DND-41 (cell line): ENCODE measurements around the gene THBD.

Experiments
- ATAC-seq: fragments of 200-7000 bp; cut with Tn5 transposase; 3 replicates; pipeline ENCODE4 v1.9.1; 2021; ENCODE audit warnings: low read depth; ENCODE audit not compliant: insufficient read depth
- DNase-seq: peaks from one replicate; pipeline ENCODE4 v3.0.0-alpha.2; 2020
- H2AFZ ChIP-seq: 2 replicates; pipeline ENCODE4 v1.6.0; 2012; ENCODE audit warnings: low read depth, low read length
- H3K27ac ChIP-seq: 2 replicates; pipeline ENCODE4 v1.5.1; 2012; ENCODE audit warnings: low read length, inconsistent platforms
- H3K27me3 ChIP-seq: fragments of 200-600 bp; sonication (generic); 2 replicates; pipeline ENCODE4 v1.6.0; 2012; ENCODE audit warnings: low read length, mild to moderate bottlenecking, inconsistent platforms; ENCODE audit not compliant: insufficient read depth, poor library complexity
- H3K36me3 ChIP-seq: 2 replicates; pipeline ENCODE4 v1.5.1; 2012; ENCODE audit warnings: low read length, inconsistent platforms; ENCODE audit not compliant: insufficient read depth
- H3K4me1 ChIP-seq: 2 replicates; pipeline ENCODE4 v1.5.1; 2012; ENCODE audit warnings: mild to moderate bottlenecking, low read length; ENCODE audit not compliant: insufficient read depth
- H3K4me2 ChIP-seq: 2 replicates; pipeline ENCODE4 v1.6.0; 2012; ENCODE audit warnings: mild to moderate bottlenecking, moderate library complexity, low read length, inconsistent platforms; ENCODE audit not compliant: insufficient read depth
- H3K4me3 ChIP-seq, 2 experiments: fragments of 200-600 bp in 1 of 2; shearing (Covaris generic) in 1 of 2; 2 replicates each; pipeline ENCODE4 v1.5.1; 2012 to 2016; ENCODE audit warnings: inconsistent platforms in 2 of 2, low read length in 2 of 2, mild to moderate bottlenecking in 2 of 2, low read depth in 1 of 2, moderate library complexity in 1 of 2
- H3K79me2 ChIP-seq: 2 replicates; pipeline ENCODE4 v1.6.0; 2012; ENCODE audit warnings: low read length, inconsistent platforms; ENCODE audit not compliant: insufficient read depth
- H3K9ac ChIP-seq: 2 replicates; pipeline ENCODE4 v1.6.0; 2012; ENCODE audit warnings: low read depth, mild to moderate bottlenecking, inconsistent platforms, low read length, moderate library complexity
- H3K9me3 ChIP-seq: 2 replicates; pipeline ENCODE4 v1.5.1; 2012; ENCODE audit warnings: low read length, moderate library complexity, mild to moderate bottlenecking, inconsistent platforms; ENCODE audit not compliant: insufficient read depth, severe bottlenecking
- H4K20me1 ChIP-seq: 2 replicates; pipeline ENCODE4 v1.6.0; 2012; ENCODE audit warnings: low read length; ENCODE audit not compliant: insufficient read depth
- EZH2 ChIP-seq: IDR thresholded peaks from 3 replicates; pipeline ENCODE4 v1.6.1; 2012; ENCODE audit warnings: borderline replicate concordance, low read depth, mild to moderate bottlenecking, moderate library complexity, low read length, inconsistent platforms; ENCODE audit not compliant: severe bottlenecking
- TF ChIP-seq, protein P1 (sequence below): IDR thresholded peaks from 2 replicates; pipeline ENCODE4 v1.5.1; 2012; ENCODE audit warnings: borderline replicate concordance, low read length, moderate library complexity, mild to moderate bottlenecking; ENCODE audit not compliant: poor library complexity, severe bottlenecking; ENCODE audit errors: extremely low read depth

The THBD gene

DNA sequence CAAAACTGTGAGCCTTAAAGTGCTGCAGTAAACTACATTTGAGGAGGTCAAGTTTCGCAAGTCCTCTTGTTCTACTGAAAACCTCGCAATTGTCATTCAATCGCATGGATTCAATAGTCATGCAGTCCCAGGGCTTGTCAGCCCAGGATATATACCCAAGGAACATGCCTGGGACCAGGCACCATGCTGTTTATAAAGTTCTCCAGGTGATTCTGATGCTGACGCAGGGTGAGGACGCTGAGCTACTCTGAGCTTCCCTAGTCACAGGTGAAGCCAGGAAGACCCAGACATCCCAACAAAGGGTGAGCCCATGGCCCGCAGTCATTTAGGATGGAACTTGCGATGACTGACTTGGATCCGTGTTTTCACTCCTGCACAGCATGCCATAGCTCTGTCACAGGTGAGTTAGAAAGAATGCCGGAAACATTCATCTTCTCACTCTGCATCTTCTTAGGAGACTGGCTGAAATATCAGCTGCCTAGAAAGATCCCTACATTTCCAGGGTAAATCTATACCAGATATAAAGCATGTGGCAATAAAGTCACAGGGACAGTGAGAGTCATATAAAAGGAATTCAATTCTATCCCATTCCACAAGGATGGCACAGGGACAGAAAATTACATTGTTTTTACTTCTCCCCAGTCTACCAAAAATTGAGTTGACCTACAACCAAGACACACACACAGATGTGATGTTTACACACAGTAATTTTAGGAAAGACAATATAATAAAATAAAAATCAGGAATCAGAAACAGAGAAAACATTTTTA, 41.4 kb downstream of the THBD start:
- no peak for TF ChIP-seq EZH2
- TF ChIP-seq, protein P1, sequence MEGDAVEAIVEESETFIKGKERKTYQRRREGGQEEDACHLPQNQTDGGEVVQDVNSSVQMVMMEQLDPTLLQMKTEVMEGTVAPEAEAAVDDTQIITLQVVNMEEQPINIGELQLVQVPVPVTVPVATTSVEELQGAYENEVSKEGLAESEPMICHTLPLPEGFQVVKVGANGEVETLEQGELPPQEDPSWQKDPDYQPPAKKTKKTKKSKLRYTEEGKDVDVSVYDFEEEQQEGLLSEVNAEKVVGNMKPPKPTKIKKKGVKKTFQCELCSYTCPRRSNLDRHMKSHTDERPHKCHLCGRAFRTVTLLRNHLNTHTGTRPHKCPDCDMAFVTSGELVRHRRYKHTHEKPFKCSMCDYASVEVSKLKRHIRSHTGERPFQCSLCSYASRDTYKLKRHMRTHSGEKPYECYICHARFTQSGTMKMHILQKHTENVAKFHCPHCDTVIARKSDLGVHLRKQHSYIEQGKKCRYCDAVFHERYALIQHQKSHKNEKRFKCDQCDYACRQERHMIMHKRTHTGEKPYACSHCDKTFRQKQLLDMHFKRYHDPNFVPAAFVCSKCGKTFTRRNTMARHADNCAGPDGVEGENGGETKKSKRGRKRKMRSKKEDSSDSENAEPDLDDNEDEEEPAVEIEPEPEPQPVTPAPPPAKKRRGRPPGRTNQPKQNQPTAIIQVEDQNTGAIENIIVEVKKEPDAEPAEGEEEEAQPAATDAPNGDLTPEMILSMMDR = no peak
- H2AFZ ChIP-seq = no peak overlapping the region
- no peaks in the 10 kb centered on the region for H3K9me3 ChIP-seq

DNA sequence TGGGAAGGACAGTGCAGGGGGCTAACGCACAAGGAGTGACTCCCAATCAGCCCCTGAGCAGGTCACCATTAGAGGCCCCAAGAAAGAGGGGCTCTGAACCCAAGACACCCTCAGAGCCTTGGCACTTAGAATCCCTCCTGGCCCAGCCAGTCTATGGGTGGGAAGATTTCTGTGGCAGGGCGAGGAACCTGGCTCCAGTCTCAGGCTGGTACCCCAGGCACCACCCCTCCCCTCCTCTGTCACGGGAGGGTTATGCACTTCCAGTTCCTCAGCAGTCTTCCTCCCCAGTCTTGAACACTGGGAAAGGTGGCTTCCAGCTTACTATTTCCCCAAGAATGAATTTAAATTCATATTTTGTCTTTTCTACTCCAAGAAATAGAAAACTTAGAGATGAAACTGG, 42.0 kb downstream of the THBD start:
- H3K4me3 ChIP-seq = no peak overlapping the region
- H3K27ac ChIP-seq = no peak overlapping the region
- DNase-seq (no peak), ATAC-seq (no peak)
- H2AFZ ChIP-seq = no peak overlapping the region
- H3K4me1 ChIP-seq = no peaks in the 10 kb centered on the region
- no peaks in the 10 kb centered on the region for H3K36me3 ChIP-seq
- H3K27me3 ChIP-seq = no peaks in the 10 kb centered on the region
- H3K4me2 ChIP-seq = no peak overlapping the region
- H3K9ac ChIP-seq = no peak overlapping the region
- TF ChIP-seq, protein P1 = no peak
- no peak for TF ChIP-seq EZH2
- no peaks in the 10 kb centered on the region for H3K79me2 ChIP-seq
- no peaks in the 10 kb centered on the region for H3K9me3 ChIP-seq
- H4K20me1 ChIP-seq = no peaks in the 10 kb centered on the region

More for the DNA sequence above, 41.4 kb downstream of the THBD start:
- no peaks in the 10 kb centered on the region for H3K27me3 ChIP-seq
- no peak overlapping the region for H3K4me3 ChIP-seq
- no peak overlapping the region for H3K27ac ChIP-seq
- ATAC-seq = no peak
- no peak overlapping the region for H3K4me2 ChIP-seq
- H3K4me1 ChIP-seq = no peaks in the 10 kb centered on the region
- no peaks in the 10 kb centered on the region for H4K20me1 ChIP-seq
- no peaks in the 10 kb centered on the region for H3K36me3 ChIP-seq
- no peaks in the 10 kb centered on the region for H3K79me2 ChIP-seq
- DNase-seq = no peak
- no peak overlapping the region for H3K9ac ChIP-seq

DNA sequence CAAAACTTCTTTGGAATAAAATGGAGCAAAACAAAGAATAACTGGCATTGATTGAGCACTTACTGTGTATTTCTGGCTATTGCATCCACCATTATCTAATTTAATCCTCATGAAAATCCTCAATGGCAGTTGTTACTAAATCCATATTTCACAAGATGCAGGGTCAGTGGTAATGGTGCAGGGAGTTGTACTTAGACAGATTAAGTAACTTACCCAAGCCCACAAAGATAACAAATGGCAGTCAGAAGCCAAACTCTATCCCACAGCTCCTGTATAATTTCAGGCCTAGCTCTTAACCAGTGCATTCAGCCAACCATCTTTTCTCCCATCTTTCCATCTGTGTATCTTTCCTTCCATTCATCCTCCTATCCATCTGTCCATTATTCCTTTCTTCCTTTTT, 43.7 kb downstream of the THBD start:
- Histone ChIP-seq H3K27me3 (no peaks in the 10 kb centered on the region), H3K4me1 (no peaks in the 10 kb centered on the region), H3K4me3 (no peak overlapping the region), H3K4me2 (no peak overlapping the region), H3K9ac (no peak overlapping the region), H3K36me3 (no peaks in the 10 kb centered on the region), H3K79me2 (no peaks in the 10 kb centered on the region), H3K9me3 (no peaks in the 10 kb centered on the region), H4K20me1 (no peaks in the 10 kb centered on the region), H3K27ac (no peak overlapping the region), H2AFZ (no peak overlapping the region)
- DNase-seq = no peak
- no peak for ATAC-seq
- TF ChIP-seq, protein P1 = no peak

DNA sequence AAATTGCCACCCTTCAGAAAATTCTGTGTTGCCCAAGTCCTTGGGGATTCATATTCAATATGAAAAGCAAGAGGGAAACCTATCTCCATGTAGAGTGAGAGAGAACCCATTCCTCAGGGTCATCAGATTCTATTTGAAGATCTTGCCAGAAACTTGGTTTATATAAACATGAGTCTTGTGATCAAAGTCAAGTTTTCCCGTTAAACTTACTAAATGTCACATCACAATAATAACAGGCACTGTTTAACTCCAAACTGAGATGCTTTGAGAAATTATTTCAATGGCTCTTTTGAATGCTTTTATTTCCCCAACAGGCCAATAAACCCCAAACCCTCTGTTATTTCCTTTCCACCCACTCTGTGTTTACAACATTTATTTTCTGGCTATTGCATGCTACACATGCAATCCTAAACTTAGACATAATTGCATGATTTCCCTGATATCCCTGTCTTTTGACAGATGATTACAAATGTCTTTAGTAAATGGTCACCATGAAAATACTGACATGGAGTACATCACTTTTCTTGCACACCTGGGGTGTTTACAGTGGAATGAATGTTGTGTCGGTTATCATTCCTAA, 45.5 kb downstream of the THBD start:
- no peak overlapping the region for H3K9ac ChIP-seq
- no peaks in the 10 kb centered on the region for H3K27me3 ChIP-seq
- H3K36me3 ChIP-seq = no peaks in the 10 kb centered on the region
- no peak for TF ChIP-seq EZH2
- TF ChIP-seq, protein P1 = no peak
- DNase-seq (no peak), ATAC-seq (no peak)
- no peak overlapping the region for H3K4me3 ChIP-seq
- H3K4me2 ChIP-seq = no peak overlapping the region
- H3K9me3 ChIP-seq = no peaks in the 10 kb centered on the region
- H2AFZ ChIP-seq = no peak overlapping the region
- no peaks in the 10 kb centered on the region for H3K79me2 ChIP-seq
- H3K4me1 ChIP-seq = no peaks in the 10 kb centered on the region
- H3K27ac ChIP-seq = no peak overlapping the region
- H4K20me1 ChIP-seq = no peaks in the 10 kb centered on the region
